Vagina (tissue), 2 donors: Measurements from ENCODE around the gene GSKIP. TPM values are rescaled to one million over a fixed set of nuclear protein-coding genes. Genes with fewer than 3 reads are reported as not detected.

Source experiments
- DNase-seq, 2 donors: peaks; one replicate each; pipeline ENCODE4 v3.0.0-alpha.2; 2017; ENCODE audit errors: extremely low spot score in 2 of 2
- H3K27ac ChIP-seq: fragments of 200-600 bp; sonication (generic); one replicate; pipeline ENCODE4 v1.5.1; 2019
- H3K27me3 ChIP-seq: fragments of 200-600 bp; sonication (generic); one replicate; pipeline ENCODE4 v1.5.1; 2019
- H3K36me3 ChIP-seq, 2 donors: fragments of 200-600 bp; sonication (generic); one replicate each; pipeline ENCODE4 v1.5.1; 2017 to 2019
- H3K4me1 ChIP-seq: fragments of 200-600 bp; sonication (generic); one replicate; pipeline ENCODE4 v1.5.1; 2019
- H3K4me3 ChIP-seq, 2 donors: fragments of 200-600 bp; sonication (generic); 1 replicate in 1 of 2; 2 replicates in 1 of 2; pipeline ENCODE4 v1.5.1; 2016 to 2019
- H3K9me3 ChIP-seq: fragments of 200-600 bp; sonication (generic); one replicate; pipeline ENCODE4 v1.5.1; 2019
- POLR2A ChIP-seq, 2 donors: fragments of 450-650 bp; IDR thresholded peaks; one replicate each; pipeline ENCODE4 v1.6.1; 2017; ENCODE audit warnings: antibody characterized with exemption in 2 of 2, mild to moderate bottlenecking in 2 of 2, moderate library complexity in 2 of 2
- POLR2AphosphoS5 ChIP-seq, 2 donors: sonication (generic); formaldehyde crosslinking; IDR thresholded peaks; one replicate each; pipeline ENCODE4 v1.9.0; 2017; ENCODE audit warnings: antibody characterized with exemption in 2 of 2, mild to moderate bottlenecking in 2 of 2, low read depth in 1 of 2; ENCODE audit not compliant: insufficient read depth in 1 of 2
- intact Hi-C: fragments of 100-400 bp; cut with DNase I; formaldehyde crosslinking; loops from one replicate; pipeline ENCODE4 v1.15.1; 2023
- total RNA-seq: library from RNA; depleted of rRNA; stranded (reverse); fragments of >200 nt; gene quantifications from one replicate; pipeline ENCODE4 v1.2.3, GENCODE V29; 2016
- TF ChIP-seq, protein P1 (sequence below), 3 experiments: fragments of 450-650 bp in 2 of 3; fragments of 200-600 bp in 1 of 3; sonication (generic) in 1 of 3; IDR thresholded peaks; one replicate each; pipeline ENCODE4 v1.5.1; 2017 to 2019; ENCODE audit warnings: antibody characterized with exemption in 3 of 3, mild to moderate bottlenecking in 2 of 3, moderate library complexity in 2 of 3

The GSKIP gene
- total RNA-seq, 1 donor from 2014 or later = 8.1 TPM

DNA sequence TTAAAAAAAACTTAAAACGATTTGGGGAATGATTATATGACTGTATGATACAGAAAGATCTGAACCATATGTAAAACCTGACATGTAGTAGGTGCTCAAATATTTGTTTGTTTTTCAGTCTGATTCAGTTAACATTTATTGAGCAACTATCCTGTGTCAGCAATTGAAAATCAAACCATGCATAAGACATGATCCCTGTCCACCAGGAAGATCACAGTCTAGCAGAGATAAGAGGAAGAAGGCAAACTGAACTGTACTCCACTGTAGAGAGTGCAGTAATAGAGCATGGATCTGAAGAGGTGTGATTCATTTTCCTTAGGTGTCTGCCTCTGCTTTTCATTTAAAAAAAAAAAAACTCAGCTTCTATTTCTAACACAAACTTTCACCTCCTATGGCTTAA lies 20.7 kb downstream of the GSKIP start:
- no peak for TF ChIP-seq POLR2AphosphoS5 (IDR thresholded peaks at IDR 0.05; ENCODE audit: insufficient read depth in 1 of 2, low read depth in 1 of 2)
- no peak for TF ChIP-seq POLR2A (IDR thresholded peaks at IDR 0.05)
- TF ChIP-seq, protein P1, sequence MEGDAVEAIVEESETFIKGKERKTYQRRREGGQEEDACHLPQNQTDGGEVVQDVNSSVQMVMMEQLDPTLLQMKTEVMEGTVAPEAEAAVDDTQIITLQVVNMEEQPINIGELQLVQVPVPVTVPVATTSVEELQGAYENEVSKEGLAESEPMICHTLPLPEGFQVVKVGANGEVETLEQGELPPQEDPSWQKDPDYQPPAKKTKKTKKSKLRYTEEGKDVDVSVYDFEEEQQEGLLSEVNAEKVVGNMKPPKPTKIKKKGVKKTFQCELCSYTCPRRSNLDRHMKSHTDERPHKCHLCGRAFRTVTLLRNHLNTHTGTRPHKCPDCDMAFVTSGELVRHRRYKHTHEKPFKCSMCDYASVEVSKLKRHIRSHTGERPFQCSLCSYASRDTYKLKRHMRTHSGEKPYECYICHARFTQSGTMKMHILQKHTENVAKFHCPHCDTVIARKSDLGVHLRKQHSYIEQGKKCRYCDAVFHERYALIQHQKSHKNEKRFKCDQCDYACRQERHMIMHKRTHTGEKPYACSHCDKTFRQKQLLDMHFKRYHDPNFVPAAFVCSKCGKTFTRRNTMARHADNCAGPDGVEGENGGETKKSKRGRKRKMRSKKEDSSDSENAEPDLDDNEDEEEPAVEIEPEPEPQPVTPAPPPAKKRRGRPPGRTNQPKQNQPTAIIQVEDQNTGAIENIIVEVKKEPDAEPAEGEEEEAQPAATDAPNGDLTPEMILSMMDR (IDR thresholded peaks at IDR 0.05) = no peak
- no peak for DNase-seq
- no peaks in the 10 kb centered on the region for H3K27me3 ChIP-seq
- intact Hi-C loops = no loop called here
- H3K4me1 ChIP-seq = no peaks in the 10 kb centered on the region
- no peaks in the 10 kb centered on the region for H3K9me3 ChIP-seq
- H3K27ac ChIP-seq = no peak overlapping the region
- H3K36me3 ChIP-seq = peaks cover 0 to 9% of the 10 kb centered on the region in 2 donors
- H3K4me3 ChIP-seq = no peak overlapping the region

DNA sequence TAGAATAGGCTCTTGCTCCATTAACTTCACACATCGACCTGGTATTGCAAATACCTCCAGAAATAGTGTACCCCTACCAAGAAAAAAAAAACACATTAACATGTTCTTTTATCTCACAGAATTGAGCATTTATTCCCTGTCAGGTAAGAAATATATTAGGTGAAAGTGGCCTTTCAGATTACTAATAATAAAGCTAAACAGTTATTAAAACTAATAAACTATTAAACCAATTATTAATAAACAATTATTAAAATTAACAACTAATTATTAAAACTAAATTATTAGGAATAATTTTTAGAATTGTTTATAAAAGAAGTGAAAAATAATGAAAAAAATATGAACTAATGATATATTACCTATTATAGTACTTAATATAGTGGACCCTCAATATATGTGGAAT lies 21.4 kb downstream of the GSKIP start:
- no peaks in the 10 kb centered on the region for H3K27me3 ChIP-seq
- no peak overlapping the region for H3K4me3 ChIP-seq
- TF ChIP-seq POLR2AphosphoS5 (IDR thresholded peaks at IDR 0.05; ENCODE audit: insufficient read depth in 1 of 2, low read depth in 1 of 2) (no peak), POLR2A (IDR thresholded peaks at IDR 0.05) (no peak)
- TF ChIP-seq, protein P1 (IDR thresholded peaks at IDR 0.05) = no peak
- DNase-seq = no peak
- no peak overlapping the region for H3K27ac ChIP-seq
- no peaks in the 10 kb centered on the region for H3K4me1 ChIP-seq
- peaks cover 0 to 9% of the 10 kb centered on the region in 2 donors for H3K36me3 ChIP-seq
- no peaks in the 10 kb centered on the region for H3K9me3 ChIP-seq
- intact Hi-C loops = no loop called here

DNA sequence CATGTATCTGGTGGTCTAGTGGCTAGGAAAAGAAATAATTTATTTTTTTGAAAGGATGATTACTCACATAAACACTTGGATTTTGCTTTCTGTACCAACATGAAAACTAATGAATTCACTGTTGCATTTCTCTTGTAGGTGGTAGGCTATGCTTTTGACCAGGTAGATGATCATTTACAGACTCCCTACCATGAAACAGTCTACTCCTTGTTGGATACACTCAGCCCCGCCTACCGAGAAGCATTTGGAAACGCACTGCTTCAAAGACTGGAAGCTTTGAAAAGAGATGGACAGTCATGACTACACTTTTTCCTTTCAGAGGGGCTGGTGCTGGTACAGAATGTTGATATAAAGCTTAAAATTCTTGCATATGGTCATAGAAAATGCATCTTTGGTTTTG lies 22.1 kb downstream of the GSKIP start:
- DNase-seq = no peak
- Histone ChIP-seq H3K9me3 (no peaks in the 10 kb centered on the region), H3K4me1 (no peaks in the 10 kb centered on the region), H3K27ac (no peak overlapping the region), H3K36me3 (peaks cover 0 to 9% of the 10 kb centered on the region in 2 donors), H3K27me3 (no peaks in the 10 kb centered on the region), H3K4me3 (no peak overlapping the region)
- TF ChIP-seq, protein P1 (IDR thresholded peaks at IDR 0.05) = no peak
- TF ChIP-seq POLR2AphosphoS5 (IDR thresholded peaks at IDR 0.05; ENCODE audit: insufficient read depth in 1 of 2, low read depth in 1 of 2) (no peak), POLR2A (IDR thresholded peaks at IDR 0.05) (no peak)
- intact Hi-C loops = no loop called here

DNA sequence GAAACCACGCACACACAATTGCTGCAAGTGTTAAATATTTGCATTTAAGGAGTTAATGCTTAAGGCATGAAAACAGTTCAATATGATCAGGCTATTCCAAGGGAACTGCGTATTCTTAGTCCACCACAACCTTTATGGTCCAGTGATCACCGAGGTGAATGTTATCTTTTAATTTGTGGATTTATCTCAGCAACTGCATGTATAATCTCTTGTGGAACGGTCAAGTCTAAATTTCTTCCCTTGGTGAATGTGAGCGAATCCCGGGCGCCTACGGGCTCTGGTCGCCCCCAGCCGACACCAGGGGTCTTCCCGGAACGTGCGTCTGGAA lies 27.6 kb downstream of the GSKIP start:
- Histone ChIP-seq H3K27ac (peak overlapping the region; percentile 91), H3K27me3 (no peaks in the 10 kb centered on the region), H3K9me3 (no peaks in the 10 kb centered on the region), H3K4me1 (peaks cover 9% of the 10 kb centered on the region), H3K4me3 (peak overlapping the region; percentile 72 to 89), H3K36me3 (no peaks in the 10 kb centered on the region)
- DNase-seq = no peak
- intact Hi-C loops = no loop called here
- TF ChIP-seq, protein P1 (IDR thresholded peaks at IDR 0.05) = no peak
- TF ChIP-seq POLR2AphosphoS5 (IDR thresholded peaks at IDR 0.05; ENCODE audit: insufficient read depth in 1 of 2, low read depth in 1 of 2) = no peak
- no peak for TF ChIP-seq POLR2A (IDR thresholded peaks at IDR 0.05)

DNA sequence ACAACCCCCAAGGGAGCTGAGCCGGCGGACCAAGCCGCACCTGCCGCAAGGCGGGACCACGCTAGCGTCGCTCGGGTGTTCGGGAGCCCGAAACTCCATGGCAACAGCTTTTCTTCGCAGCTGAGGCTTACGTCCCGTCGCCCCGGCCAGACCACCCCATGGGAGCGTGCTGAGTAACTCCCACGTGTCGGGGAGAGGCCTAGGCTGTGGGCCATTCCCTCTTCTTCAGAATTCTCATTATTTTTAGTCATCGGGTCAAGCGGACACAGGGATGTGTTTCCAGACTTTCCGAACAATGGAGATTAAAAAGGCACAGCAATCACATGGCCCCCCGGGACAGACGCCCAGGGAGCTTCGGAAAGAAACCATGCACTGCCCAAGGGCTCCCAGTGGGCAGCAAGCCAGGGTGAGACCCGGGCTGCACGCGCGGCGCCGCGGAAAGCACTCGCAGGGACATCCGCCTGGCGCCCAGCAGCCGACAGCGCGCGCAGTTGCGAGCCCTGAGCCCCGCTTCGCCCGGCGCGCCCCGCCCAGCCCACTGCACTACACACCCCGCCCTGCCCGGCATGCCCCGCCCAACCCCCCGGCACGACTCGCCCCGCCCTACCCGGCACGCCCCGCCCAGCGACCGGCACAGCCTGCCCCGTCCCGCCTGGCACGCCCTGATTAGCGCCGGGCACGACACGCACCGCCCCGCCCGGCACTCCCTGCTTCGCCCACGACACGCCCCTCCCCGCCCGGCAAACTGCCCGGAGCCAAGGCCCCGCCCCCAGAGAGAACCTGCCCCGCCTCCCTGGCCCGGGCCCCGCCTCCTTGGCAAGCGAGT lies 28.2 kb downstream of the GSKIP start:
- Histone ChIP-seq H3K4me1 (peaks cover 9% of the 10 kb centered on the region), H3K4me3 (peak overlapping the region; percentile 72 to 89), H3K27ac (peak overlapping the region; percentile 91), H3K9me3 (no peaks in the 10 kb centered on the region), H3K36me3 (no peaks in the 10 kb centered on the region), H3K27me3 (no peaks in the 10 kb centered on the region)
- TF ChIP-seq, protein P1 (IDR thresholded peaks at IDR 0.05) = no peak
- peak in 1 of 2 donors; percentile 14 for TF ChIP-seq POLR2A (IDR thresholded peaks at IDR 0.05)
- intact Hi-C loops = loop anchor here (2.0 kb wide), 1 partner anchor 29 kb away; the partner anchor contains the start of genes ATG2B and GSKIP
- DNase-seq = peak; percentile 92 to 98
